HG02943 (cell line): ENCODE measurements around the gene KLHDC10.
"Not testable (repeated sequence)": the region's sequence is repeated elsewhere in the genome, so short reads cannot be mapped to it uniquely, and the experiment has no call there.

Source experiments
- ATAC-seq: cut with Tn5 transposase; IDR thresholded peaks from one replicate; pipeline ENCODE4 v1.9.1; 2021; ENCODE audit warnings: mild to moderate bottlenecking, low read depth, moderate library complexity; ENCODE audit not compliant: unreplicated experiment

KLHDC10 gene

GRCh38 chr7:130152493-130153210 is 82.3 kb downstream of the KLHDC10 start:
- no peak for ATAC-seq

DNA sequence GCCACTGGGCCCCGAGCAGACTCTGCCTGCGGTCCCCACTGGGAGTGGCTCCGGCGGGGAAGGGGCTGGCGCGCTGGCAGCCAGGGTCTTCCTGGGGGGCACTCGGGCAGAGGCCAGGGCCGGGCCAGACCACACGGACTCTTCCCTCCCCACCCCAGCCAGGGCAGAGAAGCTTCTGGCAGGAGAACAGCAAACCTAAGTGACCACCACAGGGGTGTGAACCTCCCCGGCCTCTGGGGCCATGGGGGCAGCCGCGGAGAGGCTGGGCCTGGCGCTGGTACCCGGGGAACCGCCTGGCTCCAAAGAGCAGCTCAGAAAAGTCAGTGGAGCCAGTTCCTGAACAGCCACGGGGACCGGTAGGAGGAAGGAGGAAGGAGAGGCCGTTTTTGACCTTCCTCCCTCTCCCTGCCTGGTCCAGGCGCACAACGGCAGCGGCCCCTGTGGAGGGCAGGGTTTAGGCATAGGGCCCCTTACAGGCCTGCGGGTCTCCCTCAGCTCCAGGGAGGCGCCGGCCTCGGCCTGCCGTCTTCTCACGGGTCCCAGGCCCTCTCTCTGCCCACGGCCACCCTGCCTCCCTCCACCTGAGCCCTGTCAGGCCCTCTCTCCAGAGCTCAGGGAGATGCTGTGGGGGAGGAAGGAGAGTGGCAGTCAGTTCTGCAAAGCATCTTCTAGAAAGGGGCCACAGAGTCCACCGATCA is 83.0 kb downstream of the KLHDC10 start:
- ATAC-seq, result no peak

DNA sequence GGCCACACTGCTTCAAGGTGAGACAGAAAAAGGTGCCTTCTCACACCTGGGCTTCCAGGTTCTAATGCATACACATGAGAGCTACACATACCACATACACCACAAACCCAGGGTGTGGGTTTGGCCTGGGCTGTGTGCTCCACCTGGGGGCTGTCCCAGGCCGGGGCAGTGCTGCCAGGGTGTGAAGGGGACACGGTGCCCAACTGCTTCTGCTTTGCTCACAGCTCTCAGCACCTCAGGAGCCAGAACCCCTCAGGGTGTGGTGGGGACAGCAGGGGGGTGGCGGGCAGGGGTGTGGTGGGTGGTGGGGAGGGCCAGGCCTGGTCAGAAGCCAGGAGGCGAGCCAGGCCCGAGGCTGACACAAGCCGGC is 83.8 kb downstream of the KLHDC10 start:
- no peak for ATAC-seq

DNA sequence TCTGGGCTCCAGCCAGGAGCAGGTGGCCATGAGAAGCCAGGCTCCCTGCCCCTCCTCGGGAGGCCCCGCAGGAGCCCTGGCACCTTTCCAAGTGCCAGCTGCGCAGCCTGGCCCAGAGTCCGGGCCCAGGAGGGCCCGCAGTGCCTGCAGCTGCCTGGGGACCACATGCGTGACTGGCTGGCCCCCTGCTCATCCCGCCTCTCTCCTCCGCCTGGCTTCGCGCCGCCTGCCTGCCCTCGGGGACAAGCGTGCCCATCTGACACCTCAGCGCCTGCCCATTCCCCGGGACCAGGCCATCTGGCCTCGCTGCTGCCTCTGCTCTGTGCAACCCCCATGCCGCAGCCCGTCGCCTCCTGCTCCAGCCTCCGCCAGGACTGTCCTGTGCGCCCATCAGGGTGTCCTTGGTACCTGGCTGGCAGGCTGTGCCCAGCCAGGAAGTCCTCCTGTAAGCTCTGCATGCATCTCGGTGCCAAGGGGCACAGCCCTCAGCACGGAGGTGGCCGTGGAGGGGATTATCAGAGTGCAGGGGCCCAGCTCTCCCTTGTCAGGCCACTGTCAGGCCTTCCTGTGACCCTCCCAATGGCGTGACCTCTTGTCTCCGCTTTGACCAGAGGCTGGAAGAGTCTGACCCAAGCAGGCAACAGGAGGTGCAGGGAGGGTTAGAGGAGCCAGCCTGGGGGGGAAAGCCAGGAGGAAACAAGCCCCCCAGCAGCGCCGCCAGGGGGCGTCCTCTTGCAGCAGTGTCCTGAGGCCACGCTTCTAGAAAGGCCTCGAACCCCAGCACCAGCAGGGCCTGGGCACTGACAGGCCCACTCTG is 84.4 kb downstream of the KLHDC10 start:
- ATAC-seq, result no peak

DNA sequence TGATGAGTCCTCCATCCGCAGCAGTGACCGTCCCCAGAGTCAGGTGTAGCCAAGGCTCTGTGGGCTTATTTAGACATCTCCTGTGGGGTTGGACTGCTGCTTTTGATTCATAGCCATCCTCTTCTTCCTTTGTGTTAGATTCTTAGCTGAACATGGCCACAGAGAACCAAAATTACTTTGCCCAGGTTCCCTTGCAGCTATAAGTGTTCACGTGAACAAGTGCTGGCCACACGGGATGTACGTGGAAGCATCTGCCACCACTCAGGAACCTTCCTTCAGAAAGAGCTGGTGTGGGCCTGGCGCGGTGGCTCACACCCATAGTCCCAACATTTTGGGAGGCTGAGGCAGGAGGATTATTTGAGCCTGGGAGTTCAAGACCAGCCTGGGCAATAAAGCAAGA is 85.8 kb downstream of the KLHDC10 start:
- ATAC-seq, result no peak

DNA sequence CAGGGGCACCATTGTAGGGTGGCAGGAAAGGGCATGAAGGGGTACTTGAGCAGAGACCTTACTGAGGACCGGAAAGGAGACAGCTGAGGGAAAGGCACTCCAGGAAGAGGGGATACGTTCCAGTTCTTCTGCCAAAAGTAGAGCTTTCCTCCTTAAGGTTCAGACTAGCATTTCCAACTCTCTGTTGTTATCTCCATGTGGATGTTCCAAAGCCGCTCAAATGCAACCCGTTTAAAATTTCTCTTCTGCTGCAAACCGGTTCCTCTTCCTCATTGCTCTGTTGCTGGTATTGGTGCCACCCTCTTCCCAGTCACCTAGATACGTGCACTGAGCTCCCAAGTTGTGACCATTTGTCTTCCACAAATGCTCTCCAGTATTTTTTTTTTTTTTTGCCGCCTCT is 87.4 kb downstream of the KLHDC10 start:
- no peak for ATAC-seq

DNA sequence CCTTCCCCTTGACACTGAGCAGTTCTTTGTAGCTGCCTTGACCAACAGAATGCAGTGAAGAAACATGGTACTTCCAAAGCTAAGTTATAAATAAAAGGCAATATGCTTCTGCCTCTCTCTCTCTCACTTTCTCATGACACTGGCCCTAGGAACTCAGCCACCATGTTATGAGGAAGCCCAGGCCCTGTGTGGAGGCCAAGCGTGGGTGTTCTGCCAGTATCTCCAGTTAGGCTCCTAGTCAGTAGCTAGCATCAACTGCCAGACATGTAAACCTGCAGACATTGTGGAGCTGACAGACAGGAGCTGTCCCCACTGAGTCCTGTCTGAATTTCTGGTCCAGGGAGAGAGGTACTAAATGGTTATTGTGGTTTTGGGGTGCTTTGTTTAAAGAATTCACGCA is 89.7 kb downstream of the KLHDC10 start:
- ATAC-seq, result no peak

GRCh38 chr7:130160455-130160854 is 90.1 kb downstream of the KLHDC10 start:
- ATAC-seq, result no peak

DNA sequence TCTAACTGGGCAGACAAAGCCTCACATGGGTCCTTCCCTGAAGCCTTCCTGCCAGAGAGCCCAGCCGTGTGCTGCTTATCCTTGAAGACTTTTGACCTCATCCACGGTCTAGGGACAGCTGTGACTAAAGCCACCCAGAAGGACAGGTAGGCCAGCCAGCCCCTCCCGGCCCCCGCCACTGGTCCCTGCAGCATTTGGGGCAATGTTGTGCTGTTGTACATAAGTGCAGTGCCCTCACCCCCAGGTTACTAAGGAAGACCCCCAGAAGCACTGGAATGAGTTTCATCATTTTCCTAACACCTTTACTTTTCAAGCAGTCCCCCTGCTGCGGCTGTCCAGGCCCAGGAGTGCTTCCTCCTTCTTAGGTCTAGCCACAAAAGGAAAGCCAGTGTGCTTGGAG is 91.9 kb downstream of the KLHDC10 start:
- ATAC-seq, result no peak

DNA sequence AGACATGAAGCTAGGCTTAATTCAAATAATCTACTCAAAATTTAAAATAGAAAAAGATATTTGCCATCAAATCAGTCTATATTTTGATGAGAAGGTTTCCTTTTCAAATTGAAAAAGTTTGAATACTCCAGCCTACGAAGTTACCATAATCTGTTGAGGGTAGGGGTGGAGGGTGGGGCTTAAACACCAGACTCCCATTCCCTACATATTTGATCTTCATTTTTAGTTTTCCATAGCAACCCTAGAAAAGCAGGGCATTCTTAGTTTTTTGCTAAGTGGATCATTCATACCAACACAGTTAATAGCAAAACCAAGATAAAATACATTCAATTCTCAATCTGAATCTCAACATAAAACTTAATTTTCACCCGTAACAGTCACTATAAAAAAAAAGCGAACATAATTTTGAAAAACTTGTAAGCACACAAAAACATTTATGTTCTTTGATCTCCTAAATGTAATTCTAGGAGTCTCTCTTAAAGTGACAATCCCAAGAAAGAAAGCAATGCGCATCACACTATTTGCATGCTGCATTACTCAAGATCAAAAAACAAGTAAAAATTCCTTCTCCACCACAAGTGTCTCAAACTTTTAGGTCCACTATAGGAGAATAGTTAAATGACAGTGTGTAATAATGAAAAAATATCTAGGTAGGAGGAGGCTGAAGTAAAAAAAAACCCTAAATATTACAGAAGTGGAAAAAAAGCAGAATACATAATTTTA is 104.1 kb downstream of the KLHDC10 start:
- ATAC-seq, result no peak

DNA sequence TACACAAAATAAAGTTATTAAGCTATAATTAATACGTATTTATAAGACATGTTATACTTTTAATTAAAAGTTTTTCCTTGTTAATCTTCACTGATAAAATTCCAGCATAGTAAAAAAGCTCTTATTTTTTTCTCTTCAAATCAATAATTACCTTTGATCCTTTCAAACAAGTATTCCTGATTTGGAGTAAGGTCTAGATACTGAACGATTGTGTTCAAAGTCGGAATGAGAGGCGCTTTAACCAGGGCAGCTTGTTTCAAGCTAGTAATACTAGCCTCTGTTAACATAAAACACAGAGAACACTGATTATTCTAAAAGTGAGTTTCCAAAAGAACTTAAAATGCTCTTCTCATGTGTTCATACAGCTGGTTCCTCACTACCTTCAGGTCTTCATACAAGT is 107.9 kb downstream of the KLHDC10 start:
- no peak for ATAC-seq

GRCh38 chr7:130179631-130180030 is 109.3 kb downstream of the KLHDC10 start:
- ATAC-seq, result no peak

DNA sequence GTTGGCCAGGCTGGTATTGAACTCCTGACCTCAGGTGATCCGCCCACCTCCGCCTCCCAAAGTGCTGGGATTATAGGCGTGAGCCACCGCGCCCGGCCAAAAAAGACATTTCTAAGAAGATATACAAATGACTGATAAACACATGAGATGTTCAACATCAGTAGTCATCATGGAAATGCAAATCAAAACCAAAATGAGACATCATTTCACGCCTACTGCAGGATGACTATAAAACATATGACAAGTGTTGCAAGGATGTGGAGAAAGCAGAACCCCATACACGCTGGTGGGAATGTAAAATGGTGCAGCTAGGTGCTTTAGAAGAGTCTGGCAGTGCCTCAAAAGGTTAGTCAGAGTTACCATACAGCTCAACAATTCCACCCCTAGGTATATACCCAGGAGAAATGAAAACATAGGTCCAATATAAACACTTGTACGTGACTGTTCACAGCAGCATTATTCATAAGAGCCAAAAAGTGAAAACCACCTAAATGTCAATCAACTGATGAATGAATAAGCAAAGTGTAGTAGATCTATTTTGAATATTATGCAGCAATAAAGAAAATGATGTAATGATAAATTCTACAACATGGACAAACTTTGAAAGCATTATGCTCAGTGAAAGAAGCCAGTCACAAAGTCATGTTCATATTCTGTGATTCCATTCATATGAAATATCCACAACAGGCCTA is 110.4 kb downstream of the KLHDC10 start:
- no peak for ATAC-seq

- ATAC-seq, result no peak
Observed at GRCh38 chr7:130181263-130181605, 110.9 kb downstream of the KLHDC10 start.

- ATAC-seq, result no peak
Observed at GRCh38 chr7:130182990-130183389, 112.7 kb downstream of the KLHDC10 start.

GRCh38 chr7:130184349-130184748 is 114.0 kb downstream of the KLHDC10 start:
- not testable (repeated sequence) for ATAC-seq
